AG09319 (cell line): ENCODE results near the gene SVOP.

Experiments used
- DNase-seq: peaks from one replicate; pipeline ENCODE4 v3.0.0-alpha.2; 2010; ENCODE audit warnings: low read depth; ENCODE audit errors: extremely low read depth
- TF ChIP-seq, protein P1 (sequence below): IDR thresholded peaks from 2 replicates; pipeline ENCODE4 v1.5.1; 2011; ENCODE audit warnings: low read depth, mild to moderate bottlenecking, inconsistent platforms, low read length, moderate library complexity

SVOP gene

DNA sequence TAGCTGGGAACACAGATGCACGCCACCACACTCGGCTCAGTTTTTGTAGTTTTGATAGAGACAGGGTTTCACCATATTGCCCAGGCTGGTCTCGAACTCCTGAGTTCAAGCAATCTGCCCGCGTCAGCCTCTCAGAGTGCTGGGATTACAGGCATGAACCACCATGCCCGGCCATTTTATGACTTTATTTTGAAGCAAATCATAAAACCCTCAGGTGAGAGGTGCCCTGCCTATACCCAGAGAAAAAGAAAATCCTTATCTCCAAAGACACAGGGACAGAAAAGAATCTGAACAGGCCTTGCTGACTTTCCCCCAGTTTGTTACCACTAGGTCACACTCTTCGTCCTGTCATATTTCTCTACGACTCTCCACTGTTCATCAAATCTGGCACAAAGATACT lies 92.2 kb downstream of the SVOP start:
- no peak for DNase-seq
- TF ChIP-seq, protein P1, sequence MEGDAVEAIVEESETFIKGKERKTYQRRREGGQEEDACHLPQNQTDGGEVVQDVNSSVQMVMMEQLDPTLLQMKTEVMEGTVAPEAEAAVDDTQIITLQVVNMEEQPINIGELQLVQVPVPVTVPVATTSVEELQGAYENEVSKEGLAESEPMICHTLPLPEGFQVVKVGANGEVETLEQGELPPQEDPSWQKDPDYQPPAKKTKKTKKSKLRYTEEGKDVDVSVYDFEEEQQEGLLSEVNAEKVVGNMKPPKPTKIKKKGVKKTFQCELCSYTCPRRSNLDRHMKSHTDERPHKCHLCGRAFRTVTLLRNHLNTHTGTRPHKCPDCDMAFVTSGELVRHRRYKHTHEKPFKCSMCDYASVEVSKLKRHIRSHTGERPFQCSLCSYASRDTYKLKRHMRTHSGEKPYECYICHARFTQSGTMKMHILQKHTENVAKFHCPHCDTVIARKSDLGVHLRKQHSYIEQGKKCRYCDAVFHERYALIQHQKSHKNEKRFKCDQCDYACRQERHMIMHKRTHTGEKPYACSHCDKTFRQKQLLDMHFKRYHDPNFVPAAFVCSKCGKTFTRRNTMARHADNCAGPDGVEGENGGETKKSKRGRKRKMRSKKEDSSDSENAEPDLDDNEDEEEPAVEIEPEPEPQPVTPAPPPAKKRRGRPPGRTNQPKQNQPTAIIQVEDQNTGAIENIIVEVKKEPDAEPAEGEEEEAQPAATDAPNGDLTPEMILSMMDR = no peak

DNA sequence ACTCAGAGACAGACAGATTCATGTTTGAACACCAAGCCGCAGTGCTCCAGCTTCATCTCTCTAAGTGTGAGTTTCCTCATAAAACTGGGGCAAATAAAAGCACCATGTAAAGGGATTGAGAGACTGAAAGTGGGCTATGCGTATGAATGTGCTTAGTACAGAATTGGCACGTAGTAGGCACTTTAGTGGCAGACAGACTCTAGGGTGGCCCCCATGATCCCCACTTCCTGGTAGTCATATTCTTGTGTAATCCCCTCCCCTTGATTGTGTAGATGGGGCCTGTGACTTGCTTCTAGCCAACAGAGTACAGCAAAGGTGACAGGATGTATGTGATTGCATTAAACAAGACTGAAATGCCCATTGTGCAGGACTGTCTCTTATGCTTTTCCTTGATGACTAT lies 98.0 kb downstream of the SVOP start:
- TF ChIP-seq, protein P1 = no peak
- DNase-seq = no peak

DNA sequence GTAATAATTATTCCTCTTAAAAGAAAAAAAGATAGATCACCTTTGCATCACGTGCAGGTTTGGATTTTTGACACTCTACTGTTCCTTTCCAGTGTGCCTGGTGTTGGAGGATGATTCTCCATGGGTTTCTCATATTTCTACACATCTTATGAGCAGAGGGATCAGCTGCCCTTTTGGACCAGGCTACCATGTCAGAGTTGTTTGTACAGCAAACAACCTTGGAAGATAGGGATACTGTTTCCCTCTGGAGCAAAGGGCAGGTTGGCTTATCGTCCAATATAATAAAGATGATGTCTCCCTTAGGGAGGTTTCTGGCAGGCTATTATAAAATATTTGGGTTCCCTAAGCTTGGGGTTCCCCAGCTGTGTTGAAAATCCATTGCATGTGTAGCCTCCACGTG lies 98.9 kb downstream of the SVOP start:
- TF ChIP-seq, protein P1 = no peak
- no peak for DNase-seq

DNA sequence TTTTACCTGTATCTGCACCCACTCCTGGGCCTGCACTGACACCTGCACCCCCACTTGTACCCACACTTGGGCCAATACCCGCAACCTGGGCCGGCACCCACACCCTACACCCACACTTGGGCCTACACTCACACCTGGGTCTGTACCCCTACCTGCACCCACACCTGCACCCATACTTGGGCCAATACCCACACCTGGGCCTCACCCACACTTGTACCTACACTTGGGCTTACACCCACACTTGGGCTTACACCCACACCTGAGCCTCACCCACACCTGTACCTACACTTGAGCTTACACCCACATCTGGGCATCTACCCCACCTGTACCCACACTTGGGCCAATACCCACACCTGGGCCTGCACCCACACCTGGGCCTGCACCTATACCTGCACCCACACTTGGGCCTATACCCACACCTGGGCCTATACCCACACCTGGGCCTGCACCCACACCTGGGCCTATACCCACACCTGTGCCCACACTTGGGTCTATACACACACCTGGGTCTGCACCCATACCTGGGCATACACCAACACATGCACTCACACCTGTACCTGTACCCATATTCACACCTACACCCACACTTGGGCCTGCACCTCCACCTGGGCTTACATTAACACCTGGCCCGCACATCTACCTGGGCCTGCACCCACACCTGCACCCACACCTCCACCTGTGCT lies 101.8 kb downstream of the SVOP start:
- TF ChIP-seq, protein P1 = no peak
- no peak for DNase-seq

DNA sequence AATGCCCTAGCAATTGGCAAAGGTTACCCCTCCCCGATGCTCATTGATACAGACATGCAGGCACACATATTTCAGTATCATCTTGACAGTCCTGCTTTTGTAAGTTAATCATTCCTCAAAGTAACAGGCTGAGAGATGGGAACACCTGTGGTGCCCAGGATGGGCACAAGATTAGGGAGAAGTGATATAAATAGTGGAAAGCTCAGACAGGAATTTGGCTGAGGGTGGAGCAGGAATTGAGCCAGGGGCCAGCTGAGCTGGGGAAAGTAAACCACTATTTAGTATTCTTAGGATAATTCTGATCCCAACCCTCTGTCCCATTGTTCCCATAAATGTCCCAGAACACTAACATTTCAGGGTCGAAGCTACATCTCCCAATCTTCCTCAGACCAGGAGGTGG lies 102.7 kb downstream of the SVOP start:
- TF ChIP-seq, protein P1 = no peak
- no peak for DNase-seq

DNA sequence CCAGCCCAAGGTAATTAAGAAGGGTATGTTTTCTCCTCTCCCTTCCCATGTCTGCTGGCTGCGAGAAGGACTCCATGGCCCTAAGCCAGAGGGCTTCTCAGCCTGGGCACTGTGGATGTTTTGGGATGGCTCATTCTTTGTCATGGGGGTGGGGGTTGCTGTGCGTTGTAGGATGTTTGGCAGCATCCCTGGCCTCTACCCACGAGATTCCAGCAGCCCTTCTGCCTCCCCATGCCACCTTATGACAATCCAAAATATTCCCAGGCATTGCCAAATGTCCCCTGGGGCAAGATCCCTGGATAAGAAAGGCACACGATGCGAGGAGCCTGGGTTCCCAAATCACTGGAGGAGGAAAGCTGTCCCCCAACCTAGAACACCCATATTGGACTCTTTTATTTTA lies 104.5 kb downstream of the SVOP start:
- DNase-seq = no peak
- TF ChIP-seq, protein P1 = no peak

DNA sequence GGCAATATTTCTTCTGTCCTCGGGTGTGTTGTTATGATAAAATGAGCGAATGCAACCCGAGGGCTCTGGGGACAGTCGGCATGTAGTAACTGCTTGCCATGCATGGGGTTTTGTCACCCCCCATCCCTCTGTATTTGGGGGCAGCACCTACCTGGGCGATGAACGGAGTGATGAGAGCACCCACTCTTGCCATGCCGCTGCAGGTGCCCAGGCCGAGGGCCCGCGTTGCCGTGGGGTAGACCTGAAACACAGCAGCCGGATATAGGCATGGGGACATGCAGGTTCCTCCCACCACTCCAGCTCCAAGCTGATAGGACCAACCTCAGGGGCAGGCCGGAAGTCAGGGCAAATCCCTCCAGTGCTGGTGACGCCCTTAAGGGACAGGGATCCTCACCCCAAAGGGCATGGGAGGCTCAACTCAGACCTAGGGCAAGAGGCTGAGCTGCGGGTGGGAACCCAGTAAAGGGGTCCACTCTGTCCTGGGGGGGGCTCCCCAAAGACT lies 105.2 kb downstream of the SVOP start:
- TF ChIP-seq, protein P1 = no peak
- DNase-seq = no peak
